Natural killer cell (primary cell): ENCODE data around the gene TMEM87A. TPM values are rescaled to one million over a fixed set of nuclear protein-coding genes. Genes with fewer than 3 reads are reported as not detected.

Source experiments
- ATAC-seq, 3 donors: fragments of 150-1000 bp in 2 of 3; fragments of 200-7000 bp in 1 of 3; cut with Tn5 transposase; 1 replicate in 1 of 3; 2 replicates in 2 of 3; pipeline ENCODE4 v1.10.0; 2021; ENCODE audit warnings: mild to moderate bottlenecking in 2 of 3, moderate library complexity in 2 of 3
- DNase-seq, 2 donors: peaks; one replicate each; pipeline versions ENCODE4 v3.0.0 to v3.0.0-alpha.2; 2013 to 2021; ENCODE audit warnings: mixed read lengths in 1 of 2
- H3K27ac ChIP-seq: one replicate; pipeline ENCODE4 v1.5.1; 2013; ENCODE audit warnings: mild to moderate bottlenecking, low read length
- H3K27me3 ChIP-seq: one replicate; pipeline ENCODE4 v1.6.1; 2013; ENCODE audit warnings: low read length; ENCODE audit not compliant: control insufficient read depth, insufficient read depth
- H3K36me3 ChIP-seq: one replicate; pipeline ENCODE4 v1.6.1; 2013; ENCODE audit warnings: low read length; ENCODE audit not compliant: control insufficient read depth, insufficient read depth
- H3K4me1 ChIP-seq: one replicate; pipeline ENCODE4 v1.6.1; 2013; ENCODE audit warnings: low read length; ENCODE audit not compliant: control insufficient read depth, insufficient read depth
- H3K4me3 ChIP-seq: one replicate; pipeline ENCODE4 v1.5.1; 2013; ENCODE audit warnings: low read length
- H3K9me3 ChIP-seq: one replicate; pipeline ENCODE4 v1.6.1; 2013; ENCODE audit warnings: low read length; ENCODE audit not compliant: control insufficient read depth, insufficient read depth
- H3K27ac Mint-ChIP-seq, 2 donors: one replicate each; pipeline ENCODE4 v1.8.0; 2022; ENCODE audit warnings: mild to moderate bottlenecking in 2 of 2, mixed read lengths in 2 of 2, moderate library complexity in 1 of 2
- H3K27me3 Mint-ChIP-seq, 2 donors: one replicate each; pipeline ENCODE4 v1.8.0; 2022; ENCODE audit warnings: low read depth in 2 of 2, mixed read lengths in 2 of 2
- H3K36me3 Mint-ChIP-seq: one replicate; pipeline ENCODE4 v1.8.0; 2022; ENCODE audit warnings: mixed read lengths
- H3K4me1 Mint-ChIP-seq, 2 donors: one replicate each; pipeline ENCODE4 v1.8.0; 2022; ENCODE audit warnings: mixed read lengths in 2 of 2
- H3K4me3 Mint-ChIP-seq: one replicate; pipeline ENCODE4 v1.8.0; 2022; ENCODE audit warnings: mild to moderate bottlenecking, moderate library complexity, mixed read lengths
- H3K9me3 Mint-ChIP-seq, 2 donors: one replicate each; pipeline ENCODE4 v1.8.0; 2022; ENCODE audit warnings: mixed read lengths in 2 of 2
- WGBS: methylation state at CpG from one replicate; pipeline ENCODE4 v1.1.7; 2013; ENCODE audit warnings: missing lambda C conversion rate; ENCODE audit not compliant: insufficient coverage; 5-methylcytosine and 5-hydroxymethylcytosine counted together
- intact Hi-C: fragments of 100-400 bp; cut with micrococcal nuclease; formaldehyde crosslinking; loops from one replicate; pipeline ENCODE4 v1.14.2; 2022
- total RNA-seq, 4 donors: library from RNA; stranded (reverse); fragments of 120-200 nt in 1 of 4; gene quantifications; one replicate each; pipeline versions ENCODE4 v1.2.3 to v1.2.4, GENCODE V29; 2013 to 2022
- TF ChIP-seq, protein P1 (sequence below): fragments of 200-600 bp; IDR thresholded peaks from one replicate; pipeline ENCODE4 v1.8.0; 2022; ENCODE audit warnings: antibody characterized with exemption

The TMEM87A gene
- total RNA-seq, 3 donors from 2014 or later (not counting 1 experiment from before 2014, with no cell fraction given) = 70.8 to 76.4 (median 73.7) TPM

GRCh38 chr15:42214600-42214999, 58.6 kb downstream of the TMEM87A start:
- Histone ChIP-seq H3K4me3 (no peak overlapping the region), H3K27me3 (no peaks in the 10 kb centered on the region), H3K9me3 (no peaks in the 10 kb centered on the region), H3K4me1 (no peaks in the 10 kb centered on the region), H3K36me3 (peaks cover 66% of the 10 kb centered on the region), H3K27ac (no peak overlapping the region)
- DNase-seq (no peak), ATAC-seq (no peak)
- no peaks in the 10 kb centered on the region for H3K9me3 Mint-ChIP-seq
- no peak overlapping the region for H3K4me3 Mint-ChIP-seq
- H3K27ac Mint-ChIP-seq = no peak overlapping the region
- intact Hi-C loops = no loop called here
- peaks cover 31% of the 10 kb centered on the region for H3K36me3 Mint-ChIP-seq
- H3K27me3 Mint-ChIP-seq = no peaks in the 10 kb centered on the region
- no peaks in the 10 kb centered on the region for H3K4me1 Mint-ChIP-seq
- WGBS = 80% methylated on average over 1 of the region's 1 CpG
- TF ChIP-seq, protein P1, sequence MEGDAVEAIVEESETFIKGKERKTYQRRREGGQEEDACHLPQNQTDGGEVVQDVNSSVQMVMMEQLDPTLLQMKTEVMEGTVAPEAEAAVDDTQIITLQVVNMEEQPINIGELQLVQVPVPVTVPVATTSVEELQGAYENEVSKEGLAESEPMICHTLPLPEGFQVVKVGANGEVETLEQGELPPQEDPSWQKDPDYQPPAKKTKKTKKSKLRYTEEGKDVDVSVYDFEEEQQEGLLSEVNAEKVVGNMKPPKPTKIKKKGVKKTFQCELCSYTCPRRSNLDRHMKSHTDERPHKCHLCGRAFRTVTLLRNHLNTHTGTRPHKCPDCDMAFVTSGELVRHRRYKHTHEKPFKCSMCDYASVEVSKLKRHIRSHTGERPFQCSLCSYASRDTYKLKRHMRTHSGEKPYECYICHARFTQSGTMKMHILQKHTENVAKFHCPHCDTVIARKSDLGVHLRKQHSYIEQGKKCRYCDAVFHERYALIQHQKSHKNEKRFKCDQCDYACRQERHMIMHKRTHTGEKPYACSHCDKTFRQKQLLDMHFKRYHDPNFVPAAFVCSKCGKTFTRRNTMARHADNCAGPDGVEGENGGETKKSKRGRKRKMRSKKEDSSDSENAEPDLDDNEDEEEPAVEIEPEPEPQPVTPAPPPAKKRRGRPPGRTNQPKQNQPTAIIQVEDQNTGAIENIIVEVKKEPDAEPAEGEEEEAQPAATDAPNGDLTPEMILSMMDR = no peak

- Histone ChIP-seq H3K9me3 (no peaks in the 10 kb centered on the region), H3K36me3 (peaks cover 55% of the 10 kb centered on the region)
- H3K27ac Mint-ChIP-seq = no peak overlapping the region
These were observed 59.7 kb downstream of the TMEM87A start for GRCh38 chr15:42213511-42213910.

DNA sequence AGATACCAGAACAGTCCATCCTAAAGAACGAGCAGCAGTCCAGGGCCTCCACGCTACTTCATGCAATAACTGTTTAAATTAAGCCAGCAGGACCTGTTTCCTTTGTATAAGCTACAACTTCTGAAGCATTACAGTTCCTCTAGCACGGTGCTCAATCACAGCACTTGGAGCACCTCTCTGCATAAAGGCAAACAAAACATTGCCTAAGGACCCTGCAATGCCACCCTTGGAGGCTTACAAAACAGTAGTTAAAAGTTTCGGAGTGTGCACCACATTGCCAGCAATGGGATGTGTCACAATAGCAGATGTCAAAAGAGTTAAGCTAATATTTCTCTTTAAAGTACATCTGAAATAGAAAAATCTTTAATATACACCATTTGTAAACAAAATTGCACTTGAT, 62.5 kb downstream of the TMEM87A start:
- Mint-ChIP-seq H3K36me3 (peaks cover 18% of the 10 kb centered on the region), H3K4me3 (no peak overlapping the region), H3K9me3 (no peaks in the 10 kb centered on the region), H3K27ac (peak overlapping the region in 1 of 2 donors; percentile 11), H3K27me3 (no peaks in the 10 kb centered on the region), H3K4me1 (peaks cover 21 to 27% of the 10 kb centered on the region in 2 donors)
- H3K4me1 ChIP-seq = peaks cover 11% of the 10 kb centered on the region
- no peaks in the 10 kb centered on the region for H3K27me3 ChIP-seq
- DNase-seq (no peak), ATAC-seq (no peak)
- H3K9me3 ChIP-seq = no peaks in the 10 kb centered on the region
- intact Hi-C loops = no loop called here
- H3K27ac ChIP-seq = no peak overlapping the region
- WGBS = 99% methylated on average over 3 of the region's 4 CpGs
- TF ChIP-seq, protein P1 = no peak
- no peak overlapping the region for H3K4me3 ChIP-seq
- H3K36me3 ChIP-seq = peaks cover 34% of the 10 kb centered on the region

More at GRCh38 chr15:42213511-42213910, 59.7 kb downstream of the TMEM87A start:
- Histone ChIP-seq H3K27me3 (no peaks in the 10 kb centered on the region), H3K27ac (no peak overlapping the region), H3K4me3 (no peak overlapping the region), H3K4me1 (peaks cover 2% of the 10 kb centered on the region)
- ATAC-seq (no peak), DNase-seq (no peak)
- Mint-ChIP-seq H3K27me3 (no peaks in the 10 kb centered on the region), H3K36me3 (peaks cover 28% of the 10 kb centered on the region), H3K9me3 (no peaks in the 10 kb centered on the region), H3K4me3 (no peak overlapping the region), H3K4me1 (no peaks in the 10 kb centered on the region)
- intact Hi-C loops = no loop called here
- TF ChIP-seq, protein P1 = no peak
